Esophagus (tissue), 2 donors: ENCODE data around the gene FBXW7. TPM values are rescaled to one million over a fixed set of nuclear protein-coding genes. Genes with fewer than 3 reads are reported as not detected.

ENCODE experiments used
- H3K27ac ChIP-seq, 2 donors: one replicate each; pipeline ENCODE4 v1.5.1; 2013; ENCODE audit warnings: low read depth in 2 of 2, mild to moderate bottlenecking in 2 of 2, inconsistent platforms in 1 of 2, low read length in 1 of 2, moderate library complexity in 1 of 2
- H3K27me3 ChIP-seq, 2 donors: one replicate each; pipeline ENCODE4 v1.6.1; 2013; ENCODE audit warnings: low read length in 2 of 2, control low read depth in 1 of 2, mild to moderate bottlenecking in 1 of 2; ENCODE audit not compliant: insufficient read depth in 2 of 2, control insufficient read depth in 1 of 2
- H3K36me3 ChIP-seq, 2 donors: one replicate each; pipeline ENCODE4 v1.6.1; 2013; ENCODE audit warnings: low read length in 1 of 2; ENCODE audit not compliant: control insufficient read depth in 2 of 2, insufficient read depth in 2 of 2
- H3K4me1 ChIP-seq, 2 donors: one replicate each; pipeline ENCODE4 v1.6.1; 2013; ENCODE audit warnings: low read length in 1 of 2; ENCODE audit not compliant: control insufficient read depth in 2 of 2, insufficient read depth in 2 of 2
- H3K4me3 ChIP-seq, 2 donors: one replicate each; pipeline ENCODE4 v1.5.1; 2013; ENCODE audit warnings: low read length in 2 of 2, mild to moderate bottlenecking in 2 of 2, low read depth in 1 of 2, moderate library complexity in 1 of 2
- H3K9me3 ChIP-seq, 2 donors: one replicate each; pipeline ENCODE4 v1.6.1; 2013; ENCODE audit warnings: mild to moderate bottlenecking in 2 of 2, low read depth in 1 of 2, low read length in 1 of 2, moderate library complexity in 1 of 2; ENCODE audit not compliant: control insufficient read depth in 2 of 2, insufficient read depth in 1 of 2
- WGBS, 2 donors: extraction: QIAGEN DNeasy Blood & Tissue Kit; methylation state at CpG; one replicate each; pipeline ENCODE4 v1.1.7; 2013; 5-methylcytosine and 5-hydroxymethylcytosine counted together
- polyA plus RNA-seq, 2 donors: library from polyadenylated mRNA; stranded (reverse); fragments of 200-250 nt; gene quantifications; one replicate each; pipeline ENCODE4 v1.2.3, GENCODE V29; 2013
- donor health status: healthy with polysubstance abuse.
- donor health status: Bipolar disorder and iron deficiency.

FBXW7 gene
- polyA plus RNA-seq, 2 donors, result 9.8 to 17.0 TPM

GRCh38 chr4:152572417-152573086, 36.7 kb upstream of the FBXW7 start:
- Histone ChIP-seq H3K9me3 (no peaks in the 10 kb centered on the region), H3K4me1 (no peaks in the 10 kb centered on the region), H3K27ac (peak overlapping the region in 1 of 2 donors; percentile 45), H3K4me3 (no peak overlapping the region), H3K36me3 (no peaks in the 10 kb centered on the region), H3K27me3 (no peaks in the 10 kb centered on the region)
- WGBS, 2 donors, result 54 to 59% methylated on average over 9 of the region's 9 CpGs

DNA sequence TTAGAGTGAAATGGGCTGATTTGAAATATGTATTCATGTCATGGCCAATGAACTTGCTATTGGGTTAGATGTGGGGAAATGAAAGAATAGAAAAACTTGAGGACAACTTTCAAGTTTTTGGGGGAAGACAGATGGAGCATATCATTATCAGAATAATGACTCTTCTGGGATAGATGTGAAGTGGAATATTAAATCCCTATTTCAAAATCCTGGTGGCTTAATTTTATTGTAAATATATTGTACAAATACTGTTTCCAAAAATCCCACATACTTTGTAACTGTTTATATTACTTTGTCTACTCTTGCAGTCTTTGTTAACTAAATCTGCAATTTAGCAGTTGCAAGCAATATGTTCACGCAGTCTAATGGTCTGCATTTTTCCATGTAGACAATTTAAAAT, 35.9 kb upstream of the FBXW7 start:
- Histone ChIP-seq H3K4me1 (no peaks in the 10 kb centered on the region), H3K27me3 (no peaks in the 10 kb centered on the region), H3K36me3 (no peaks in the 10 kb centered on the region), H3K27ac (no peak overlapping the region), H3K9me3 (no peaks in the 10 kb centered on the region), H3K4me3 (no peak overlapping the region)
- 75 to 90% methylated on average over 1 of the region's 1 CpG for WGBS, 2 donors

DNA sequence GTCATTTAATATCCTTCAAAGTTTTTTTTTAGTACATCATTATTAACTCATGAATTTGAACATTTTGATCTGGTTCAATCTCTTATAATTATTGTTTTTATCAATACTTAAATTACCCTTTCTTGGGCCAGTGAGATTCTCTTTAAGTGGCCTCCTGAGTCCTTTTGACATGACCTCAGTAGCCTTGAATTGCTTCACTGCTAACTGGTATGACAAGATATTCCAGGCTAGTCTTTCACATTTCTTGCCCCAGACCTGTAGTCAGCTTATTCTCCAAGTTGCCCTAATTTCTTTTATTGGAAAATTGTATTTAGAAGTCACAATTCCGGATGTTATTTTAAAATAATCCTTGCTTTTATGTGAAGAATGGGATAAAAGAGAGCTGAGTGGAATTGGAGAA, 35.4 kb upstream of the FBXW7 start:
- no peaks in the 10 kb centered on the region for H3K27me3 ChIP-seq
- H3K4me3 ChIP-seq, result no peak overlapping the region
- no peaks in the 10 kb centered on the region for H3K36me3 ChIP-seq
- H3K4me1 ChIP-seq, result no peaks in the 10 kb centered on the region
- no peak overlapping the region for H3K27ac ChIP-seq
- H3K9me3 ChIP-seq, result no peaks in the 10 kb centered on the region
- WGBS, 2 donors, result 68 to 76% methylated on average over 1 of the region's 1 CpG

- Histone ChIP-seq H3K9me3 (no peaks in the 10 kb centered on the region), H3K4me1 (no peaks in the 10 kb centered on the region), H3K27me3 (no peaks in the 10 kb centered on the region), H3K36me3 (no peaks in the 10 kb centered on the region), H3K4me3 (no peak overlapping the region), H3K27ac (no peak overlapping the region)
- 82 to 91% methylated on average over 6 of the region's 6 CpGs for WGBS, 2 donors
These were observed 29.4 kb upstream of the FBXW7 start for GRCh38 chr4:152565333-152565732.

GRCh38 chr4:152564336-152564735, 28.4 kb upstream of the FBXW7 start:
- no peaks in the 10 kb centered on the region for H3K9me3 ChIP-seq
- H3K4me3 ChIP-seq, result no peak overlapping the region
- H3K27me3 ChIP-seq, result no peaks in the 10 kb centered on the region
- H3K36me3 ChIP-seq, result no peaks in the 10 kb centered on the region
- no peak overlapping the region for H3K27ac ChIP-seq
- H3K4me1 ChIP-seq, result no peaks in the 10 kb centered on the region
- 83 to 91% methylated on average over 3 of the region's 3 CpGs for WGBS, 2 donors

DNA sequence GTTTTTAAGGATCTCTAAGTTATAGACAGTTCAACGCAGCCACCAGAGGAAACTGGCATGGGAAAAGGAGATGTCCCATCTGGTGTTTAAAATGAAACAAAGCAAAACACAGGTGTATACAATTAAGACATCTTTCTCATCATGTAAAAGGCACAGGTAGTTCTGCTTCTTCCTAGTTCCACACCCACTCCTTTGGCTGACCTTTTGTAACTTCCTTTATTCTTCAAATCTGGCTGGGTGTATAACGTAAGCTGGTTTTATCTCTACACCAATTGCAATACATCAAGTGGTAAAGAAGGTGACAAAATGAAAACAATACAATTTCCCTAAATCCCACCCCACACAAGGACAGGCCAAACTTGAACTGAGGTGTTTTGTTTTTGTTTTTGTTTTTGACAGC, 27.3 kb upstream of the FBXW7 start:
- no peaks in the 10 kb centered on the region for H3K27me3 ChIP-seq
- no peaks in the 10 kb centered on the region for H3K36me3 ChIP-seq
- WGBS, 2 donors, result 56 to 72% methylated on average over 2 of the region's 2 CpGs
- no peaks in the 10 kb centered on the region for H3K9me3 ChIP-seq
- H3K27ac ChIP-seq, result no peak overlapping the region
- H3K4me1 ChIP-seq, result no peaks in the 10 kb centered on the region
- H3K4me3 ChIP-seq, result no peak overlapping the region

GRCh38 chr4:152559641-152560040, 23.7 kb upstream of the FBXW7 start:
- Histone ChIP-seq H3K27me3 (no peaks in the 10 kb centered on the region), H3K36me3 (no peaks in the 10 kb centered on the region), H3K4me1 (no peaks in the 10 kb centered on the region), H3K9me3 (no peaks in the 10 kb centered on the region), H3K4me3 (no peak overlapping the region), H3K27ac (no peak overlapping the region)
- WGBS, 2 donors, result 69 to 77% methylated on average over 3 of the region's 3 CpGs

DNA sequence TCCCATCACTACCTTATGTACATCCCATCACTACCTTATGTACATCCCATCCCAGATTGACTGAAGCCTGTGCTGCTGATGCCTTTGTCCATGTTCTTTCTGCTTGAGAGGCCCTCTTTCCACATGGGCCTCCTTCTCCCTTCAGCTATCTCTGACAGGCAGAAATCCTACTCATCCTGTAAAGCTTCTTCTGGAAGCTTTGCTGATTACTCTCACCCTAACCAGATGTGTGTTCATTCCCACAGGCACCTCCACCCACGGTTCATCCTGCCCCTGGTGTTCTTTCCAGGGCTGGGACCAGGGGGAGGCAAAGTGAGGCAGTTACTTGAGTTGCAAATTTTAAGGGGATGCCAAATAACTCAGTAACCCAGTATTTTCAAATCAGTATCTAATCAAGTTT, 22.5 kb upstream of the FBXW7 start:
- WGBS, 2 donors, result 61 to 74% methylated on average over 1 of the region's 1 CpG
- H3K4me3 ChIP-seq, result no peak overlapping the region
- no peaks in the 10 kb centered on the region for H3K9me3 ChIP-seq
- H3K36me3 ChIP-seq, result no peaks in the 10 kb centered on the region
- H3K4me1 ChIP-seq, result no peaks in the 10 kb centered on the region
- no peaks in the 10 kb centered on the region for H3K27me3 ChIP-seq
- H3K27ac ChIP-seq, result no peak overlapping the region

GRCh38 chr4:152556834-152557233, 20.9 kb upstream of the FBXW7 start:
- no peaks in the 10 kb centered on the region for H3K4me1 ChIP-seq
- no peaks in the 10 kb centered on the region for H3K36me3 ChIP-seq
- H3K4me3 ChIP-seq, result no peak overlapping the region
- WGBS, 2 donors, result 69 to 85% methylated on average over 3 of the region's 3 CpGs
- no peaks in the 10 kb centered on the region for H3K27me3 ChIP-seq
- no peaks in the 10 kb centered on the region for H3K9me3 ChIP-seq
- H3K27ac ChIP-seq, result no peak overlapping the region

GRCh38 chr4:152556283-152556682, 20.4 kb upstream of the FBXW7 start:
- Histone ChIP-seq H3K4me1 (no peaks in the 10 kb centered on the region), H3K27me3 (no peaks in the 10 kb centered on the region), H3K4me3 (no peak overlapping the region), H3K9me3 (no peaks in the 10 kb centered on the region), H3K36me3 (no peaks in the 10 kb centered on the region), H3K27ac (no peak overlapping the region)
- WGBS, 2 donors, result 83% methylated on average over 5 of the region's 5 CpGs
